Kidney epithelial cell (primary cell): ENCODE results near the gene SYT1. TPM values are rescaled to one million over a fixed set of nuclear protein-coding genes. Genes with fewer than 3 reads are reported as not detected.

ENCODE experiments used
- DNase-seq: peaks from one replicate; pipeline ENCODE4 v3.0.0-alpha.2; 2010; ENCODE audit warnings: low read depth
- H3K27me3 ChIP-seq: 2 replicates; pipeline ENCODE4 v1.6.0; 2011; ENCODE audit warnings: low read length; ENCODE audit not compliant: control insufficient read depth, insufficient read depth
- H3K36me3 ChIP-seq: 2 replicates; pipeline ENCODE4 v1.5.1; 2011; ENCODE audit warnings: low read length; ENCODE audit not compliant: control insufficient read depth, insufficient read depth
- H3K4me3 ChIP-seq: 2 replicates; pipeline ENCODE4 v1.5.1; 2011; ENCODE audit warnings: low read depth, mild to moderate bottlenecking, control low read depth, low read length
- CTCF ChIP-seq: IDR thresholded peaks from 2 replicates; pipeline ENCODE4 v1.5.1; 2011; ENCODE audit warnings: mild to moderate bottlenecking, moderate library complexity, low read length, control low read depth, inconsistent platforms; ENCODE audit not compliant: insufficient read depth, poor library complexity, severe bottlenecking
- total RNA-seq: library from RNA; depleted of rRNA; stranded (reverse); fragments of >200 nt; gene quantifications from 2 replicates; pipeline ENCODE4 v1.2.3, GENCODE V29; 2015

Gene SYT1
- total RNA-seq, 1 donor from 2014 or later = 7.4 TPM

GRCh38 chr12:78871566-78871965 lies 7.0 kb downstream of the SYT1 start:
- H3K4me3 ChIP-seq = no peak overlapping the region
- TF ChIP-seq CTCF = no peak
- DNase-seq = no peak
- no peaks in the 10 kb centered on the region for H3K27me3 ChIP-seq
- no peaks in the 10 kb centered on the region for H3K36me3 ChIP-seq

GRCh38 chr12:78878459-78878858 lies 13.9 kb downstream of the SYT1 start:
- H3K27me3 ChIP-seq = no peaks in the 10 kb centered on the region
- TF ChIP-seq CTCF = no peak
- no peak for DNase-seq
- H3K4me3 ChIP-seq = no peak overlapping the region
- no peaks in the 10 kb centered on the region for H3K36me3 ChIP-seq

- Histone ChIP-seq H3K36me3 (no peaks in the 10 kb centered on the region), H3K27me3 (no peaks in the 10 kb centered on the region), H3K4me3 (no peak overlapping the region)
- no peak for TF ChIP-seq CTCF
- DNase-seq = no peak
Observed at GRCh38 chr12:78878866-78879265, 14.3 kb downstream of the SYT1 start.

GRCh38 chr12:78880078-78880477 lies 15.5 kb downstream of the SYT1 start:
- TF ChIP-seq CTCF = no peak
- no peak overlapping the region for H3K4me3 ChIP-seq
- no peak for DNase-seq
- H3K36me3 ChIP-seq = no peaks in the 10 kb centered on the region
- no peaks in the 10 kb centered on the region for H3K27me3 ChIP-seq

GRCh38 chr12:78881685-78882084 lies 17.1 kb downstream of the SYT1 start:
- no peak for DNase-seq
- no peaks in the 10 kb centered on the region for H3K27me3 ChIP-seq
- no peak for TF ChIP-seq CTCF
- no peak overlapping the region for H3K4me3 ChIP-seq
- H3K36me3 ChIP-seq = no peaks in the 10 kb centered on the region

GRCh38 chr12:78885466-78885865 lies 20.9 kb downstream of the SYT1 start:
- no peaks in the 10 kb centered on the region for H3K27me3 ChIP-seq
- no peak overlapping the region for H3K4me3 ChIP-seq
- no peak for TF ChIP-seq CTCF
- no peaks in the 10 kb centered on the region for H3K36me3 ChIP-seq
- no peak for DNase-seq
